MM.1S (cell line): ENCODE measurements around the gene UIMC1.
"Not testable (repeated sequence)": the region's sequence is repeated elsewhere in the genome, so short reads cannot be mapped to it uniquely, and the experiment has no call there.

Experiments
- DNase-seq: peaks from one replicate; pipeline ENCODE4 v3.0.0-alpha.2; 2015
- H2AFZ ChIP-seq: fragments of 300-600 bp; sonication (generic); 2 replicates; pipeline ENCODE4 v1.6.0; 2016; ENCODE audit warnings: antibody characterized with exemption, low read length
- H3F3A ChIP-seq: fragments of 300-600 bp; sonication (generic); 2 replicates; pipeline ENCODE4 v1.6.1; 2016; ENCODE audit warnings: mild to moderate bottlenecking, antibody characterized with exemption, low read length, moderate library complexity, mixed read lengths; ENCODE audit not compliant: insufficient read depth
- H3K27ac ChIP-seq: fragments of 300-600 bp; sonication (generic); 2 replicates; pipeline ENCODE4 v1.5.1; 2016; ENCODE audit warnings: mild to moderate bottlenecking, low read length
- H3K27me3 ChIP-seq: fragments of 300-600 bp; sonication (generic); replicated peaks from 2 replicates; pipeline ENCODE4 v1.6.0; 2016; ENCODE audit warnings: low read length; ENCODE audit not compliant: insufficient read depth
- H3K36me3 ChIP-seq: fragments of 300-600 bp; sonication (generic); replicated peaks from 2 replicates; pipeline ENCODE4 v1.6.1; 2016; ENCODE audit warnings: mild to moderate bottlenecking, low read length, mixed read lengths; ENCODE audit not compliant: insufficient read depth
- H3K4me1 ChIP-seq: fragments of 300-600 bp; sonication (generic); 2 replicates; pipeline ENCODE4 v1.6.1; 2016; ENCODE audit warnings: low read length, mixed read lengths
- H3K4me2 ChIP-seq: fragments of 300-600 bp; sonication (generic); 2 replicates; pipeline ENCODE4 v1.6.0; 2016; ENCODE audit warnings: low read depth, low read length
- H3K4me3 ChIP-seq: fragments of 300-600 bp; sonication (generic); 2 replicates; pipeline ENCODE4 v1.5.1; 2016; ENCODE audit warnings: low read length, mixed read lengths
- H3K79me2 ChIP-seq: fragments of 300-600 bp; sonication (generic); 2 replicates; pipeline ENCODE4 v1.6.1; 2016; ENCODE audit warnings: mixed run types, low read length, mixed read lengths
- H3K9ac ChIP-seq: fragments of 300-600 bp; sonication (generic); 2 replicates; pipeline ENCODE4 v1.6.1; 2016; ENCODE audit warnings: low read length, mixed read lengths
- H3K9me2 ChIP-seq: fragments of 300-600 bp; sonication (generic); replicated peaks from 2 replicates; pipeline ENCODE4 v1.6.1; 2016; ENCODE audit warnings: mild to moderate bottlenecking, low read length, mixed read lengths; ENCODE audit not compliant: insufficient read depth
- H3K9me3 ChIP-seq: fragments of 300-600 bp; sonication (generic); replicated peaks from 2 replicates; pipeline ENCODE4 v1.6.1; 2016; ENCODE audit warnings: mild to moderate bottlenecking, low read length, mixed read lengths; ENCODE audit not compliant: insufficient read depth
- H4K20me1 ChIP-seq: fragments of 300-600 bp; sonication (generic); 2 replicates; pipeline ENCODE4 v1.6.1; 2016; ENCODE audit warnings: mild to moderate bottlenecking, low read length, moderate library complexity, mixed read lengths; ENCODE audit not compliant: insufficient read depth
- CTCF ChIP-seq: fragments of 300-600 bp; sonication (generic); IDR thresholded peaks from 2 replicates; pipeline ENCODE4 v1.5.1; 2016; ENCODE audit warnings: antibody characterized with exemption, low read length, mixed read lengths
- EZH2 ChIP-seq: fragments of 300-600 bp; sonication (generic); optimal IDR thresholded peaks from 2 replicates; pipeline ENCODE3; 2017; ENCODE audit warnings: low read depth, mild to moderate bottlenecking, antibody characterized with exemption, low read length, mixed read lengths
- EZH2phosphoT487 ChIP-seq: fragments of 300-600 bp; sonication (generic); IDR thresholded peaks from 2 replicates; pipeline ENCODE4 v1.6.1; 2018; ENCODE audit warnings: antibody characterized with exemption, low read length

The UIMC1 gene

GRCh38 chr5:177006265-177006972 lies at the start of gene UIMC1:
Gene UIMC1 (minus strand): TSS chr5:177006779. CDS start chr5:176982615, 24,164 bp downstream.
- Histone ChIP-seq H3K27ac (peak within 1 kb of the TSS; percentile 48; the same call in 1 of the 2 replicates), H3K4me2 (peak within 1 kb of the TSS; percentile 96), H3K79me2 (peaks cover 52% of the 10 kb centered on the region), H3K27me3 (no peaks in the 10 kb centered on the region), H4K20me1 (peaks cover 16% of the 10 kb centered on the region; the same call in 1 of the 2 replicates), H3K9me2 (no peaks in the 10 kb centered on the region), H3K9ac (peak within 1 kb of the TSS; percentile 94), H3K4me3 (peak within 1 kb of the TSS; percentile 95), H3K9me3 (no peaks in the 10 kb centered on the region), H3K36me3 (no peaks in the 10 kb centered on the region), H2AFZ (peak within 1 kb of the TSS; percentile 76), H3F3A (no peaks in the 10 kb centered on the region), H3K4me1 (peaks cover 14% of the 10 kb centered on the region; the same call in 1 of the 2 replicates)
- peak; percentile 95 for DNase-seq
- TF ChIP-seq EZH2 (no peak), CTCF (no peak)

GRCh38 chr5:177049285-177049684 lies 42.7 kb upstream of the UIMC1 start:
- Histone ChIP-seq H3K4me2 (no peak overlapping the region), H3K27me3 (no peaks in the 10 kb centered on the region), H4K20me1 (no peaks in the 10 kb centered on the region), H3F3A (no peaks in the 10 kb centered on the region), H3K4me1 (no peaks in the 10 kb centered on the region), H3K9me3 (no peaks in the 10 kb centered on the region), H3K9ac (no peak overlapping the region), H3K36me3 (no peaks in the 10 kb centered on the region), H3K79me2 (no peaks in the 10 kb centered on the region), H3K4me3 (no peak overlapping the region), H3K9me2 (no peaks in the 10 kb centered on the region), H3K27ac (no peak overlapping the region), H2AFZ (no peak overlapping the region)
- no peak for TF ChIP-seq EZH2
- no peak for TF ChIP-seq CTCF
- no peak for TF ChIP-seq EZH2phosphoT487
- no peak for DNase-seq

GRCh38 chr5:177048531-177048930 lies 42.0 kb upstream of the UIMC1 start:
- not testable (repeated sequence) for H3K9ac ChIP-seq, H3K79me2 ChIP-seq, H3K4me2 ChIP-seq, DNase-seq, H2AFZ ChIP-seq, H3K9me2 ChIP-seq, H3K36me3 ChIP-seq, H4K20me1 ChIP-seq, H3K9me3 ChIP-seq, H3K27me3 ChIP-seq, H3K4me1 ChIP-seq, H3K27ac ChIP-seq, H3K4me3 ChIP-seq, H3F3A ChIP-seq

- TF ChIP-seq EZH2phosphoT487 = no peak
- TF ChIP-seq CTCF = no peak
- no peak for TF ChIP-seq EZH2
- Histone ChIP-seq H3K79me2 (no peaks in the 10 kb centered on the region), H3K9ac (no peak overlapping the region), H3K9me3 (no peaks in the 10 kb centered on the region), H3K27ac (no peak overlapping the region), H3K4me3 (no peak overlapping the region), H3K27me3 (no peaks in the 10 kb centered on the region), H3K9me2 (no peaks in the 10 kb centered on the region), H3K4me1 (no peaks in the 10 kb centered on the region), H3K4me2 (no peak overlapping the region), H3K36me3 (no peaks in the 10 kb centered on the region), H4K20me1 (no peaks in the 10 kb centered on the region), H2AFZ (no peak overlapping the region), H3F3A (0 out of 2 replicates have a peak, but pooled peaks cover 2% of the 10 kb centered on the region)
- no peak for DNase-seq
Measured at GRCh38 chr5:177045631-177046030, 39.1 kb upstream of the UIMC1 start.
